NB4 (cell line): Measurements from ENCODE around the gene MBOAT7.

Source experiments
- POLR2A ChIP-seq: IDR thresholded peaks from 2 replicates; pipeline ENCODE4 v1.6.1; 2011; ENCODE audit warnings: mild to moderate bottlenecking; ENCODE audit not compliant: insufficient read length; ENCODE audit errors: extremely low read depth
- TF ChIP-seq, protein P1 (sequence below): IDR thresholded peaks from one replicate; pipeline ENCODE4 v1.5.1; 2012; ENCODE audit warnings: low read depth, low read length
- TF ChIP-seq, protein P2 (sequence below): IDR thresholded peaks from 2 replicates; pipeline ENCODE4 v1.6.1; 2011; ENCODE audit warnings: low read depth, low read length

DNA sequence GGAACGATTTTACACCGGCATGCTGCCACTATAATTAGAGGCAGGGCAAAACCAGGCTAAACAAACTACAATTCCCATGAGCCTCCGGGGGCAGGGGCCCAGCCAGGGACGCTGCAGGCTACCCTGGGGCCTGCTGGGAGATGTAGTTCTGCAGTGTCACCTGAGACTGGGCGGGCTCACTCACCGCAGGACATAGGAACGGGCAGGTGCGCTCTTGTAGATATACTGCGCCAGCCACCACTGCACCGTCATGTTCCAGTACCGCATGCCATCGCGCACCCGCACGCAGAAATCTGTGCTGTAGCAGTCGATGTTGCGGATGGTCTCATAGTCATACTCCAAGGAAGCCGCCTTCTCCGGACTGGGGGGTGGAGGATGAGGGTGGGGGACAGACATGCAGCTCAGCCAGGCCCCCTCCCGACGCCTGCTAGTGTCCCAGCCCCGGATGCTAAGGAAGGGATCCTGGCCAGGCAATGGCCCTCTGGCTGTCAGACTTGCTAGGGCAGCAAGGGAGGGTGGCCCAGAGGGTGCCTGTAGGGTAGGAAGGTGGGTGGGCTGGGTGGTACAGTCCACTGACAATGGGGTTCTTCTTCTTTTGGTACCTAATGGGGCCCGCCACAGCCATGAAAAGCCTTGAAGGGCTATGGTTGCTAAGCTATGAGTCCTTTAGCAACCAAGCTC lies 10.7 kb downstream of the MBOAT7 start:
- TF ChIP-seq POLR2A = no peak
- TF ChIP-seq, protein P1, sequence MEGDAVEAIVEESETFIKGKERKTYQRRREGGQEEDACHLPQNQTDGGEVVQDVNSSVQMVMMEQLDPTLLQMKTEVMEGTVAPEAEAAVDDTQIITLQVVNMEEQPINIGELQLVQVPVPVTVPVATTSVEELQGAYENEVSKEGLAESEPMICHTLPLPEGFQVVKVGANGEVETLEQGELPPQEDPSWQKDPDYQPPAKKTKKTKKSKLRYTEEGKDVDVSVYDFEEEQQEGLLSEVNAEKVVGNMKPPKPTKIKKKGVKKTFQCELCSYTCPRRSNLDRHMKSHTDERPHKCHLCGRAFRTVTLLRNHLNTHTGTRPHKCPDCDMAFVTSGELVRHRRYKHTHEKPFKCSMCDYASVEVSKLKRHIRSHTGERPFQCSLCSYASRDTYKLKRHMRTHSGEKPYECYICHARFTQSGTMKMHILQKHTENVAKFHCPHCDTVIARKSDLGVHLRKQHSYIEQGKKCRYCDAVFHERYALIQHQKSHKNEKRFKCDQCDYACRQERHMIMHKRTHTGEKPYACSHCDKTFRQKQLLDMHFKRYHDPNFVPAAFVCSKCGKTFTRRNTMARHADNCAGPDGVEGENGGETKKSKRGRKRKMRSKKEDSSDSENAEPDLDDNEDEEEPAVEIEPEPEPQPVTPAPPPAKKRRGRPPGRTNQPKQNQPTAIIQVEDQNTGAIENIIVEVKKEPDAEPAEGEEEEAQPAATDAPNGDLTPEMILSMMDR = no peak
- TF ChIP-seq, protein P2, sequence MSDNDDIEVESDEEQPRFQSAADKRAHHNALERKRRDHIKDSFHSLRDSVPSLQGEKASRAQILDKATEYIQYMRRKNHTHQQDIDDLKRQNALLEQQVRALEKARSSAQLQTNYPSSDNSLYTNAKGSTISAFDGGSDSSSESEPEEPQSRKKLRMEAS = no peak
